AG04450 (cell line): ENCODE measurements around the gene CDKN1A. TPM values are rescaled to one million over a fixed set of nuclear protein-coding genes. Genes with fewer than 3 reads are reported as not detected.

Experiments used
- CTCF ChIA-PET: fragments of 300-600, 350-600 bp; formaldehyde crosslinking; extraction: SDS; loops from one replicate; lab custom pipeline; 2022; ENCODE audit warnings: antibody characterized with exemption, inconsistent platforms; lab: Charles Lee
- POLR2A ChIA-PET: fragments of 350-600 bp; formaldehyde crosslinking; extraction: SDS; loops from one replicate; lab custom pipeline; 2021; ENCODE audit warnings: antibody characterized with exemption, inconsistent platforms; lab: Yijun Ruan, JAX
- DNase-seq: peaks from one replicate; pipeline ENCODE4 v3.0.0-alpha.2; 2011; ENCODE audit warnings: low read depth, low spot score
- H3K27ac ChIP-seq: one replicate; pipeline ENCODE4 v1.5.1; 2012; ENCODE audit warnings: low read depth, low read length, control low read depth
- H3K27me3 ChIP-seq: one replicate; pipeline ENCODE4 v1.6.0; 2012; ENCODE audit warnings: low read length; ENCODE audit not compliant: control insufficient read depth, insufficient read depth
- H3K4me3 ChIP-seq: 2 replicates; pipeline ENCODE4 v1.5.1; 2011; ENCODE audit warnings: mild to moderate bottlenecking, low read depth, low read length, control low read depth
- H3K9me3 ChIP-seq: 2 replicates; pipeline ENCODE4 v1.5.1; 2012; ENCODE audit warnings: low read length; ENCODE audit not compliant: control insufficient read depth, insufficient read depth
- CTCF ChIP-seq: IDR thresholded peaks from 2 replicates; pipeline ENCODE4 v1.5.1; 2011; ENCODE audit warnings: low read depth, low read length, control low read depth, inconsistent platforms
- polyA plus RNA-seq: library from polyadenylated mRNA; depleted of rRNA; stranded (reverse); fragments of >200 nt; gene quantifications from 2 replicates; pipeline ENCODE4 v1.2.3, GENCODE V29; 2011

Gene CDKN1A
- polyA plus RNA-seq, 1 experiment: 722 TPM

GRCh38 chr6:36643977-36644376 is 34.5 kb upstream of the CDKN1A start:
- H3K27me3 ChIP-seq: no peaks in the 10 kb centered on the region
- H3K27ac ChIP-seq: no peak overlapping the region
- no peaks in the 10 kb centered on the region for H3K9me3 ChIP-seq
- ChIA-PET CTCF (interaction anchor here (1.2 to 2.3 kb wide), 3 partner anchors 28 to 115 kb away, joined by 4 to 8 read pairs (median 6); no protein-coding TSS in a partner anchor), POLR2A (interaction anchor here (1.2 to 1.7 kb wide), 4 partner anchors 16 to 35 kb away, joined by 4 to 16 read pairs (median 6); partner anchors contain the start of gene CDKN1A)
- H3K4me3 ChIP-seq: no peak overlapping the region
- no peak for DNase-seq
- no peak for TF ChIP-seq CTCF

- Histone ChIP-seq H3K27ac (no peak overlapping the region), H3K27me3 (no peaks in the 10 kb centered on the region), H3K4me3 (no peak overlapping the region), H3K9me3 (no peaks in the 10 kb centered on the region)
- no peak for TF ChIP-seq CTCF
- CTCF ChIA-PET: no interaction called here
- no peak for DNase-seq
- POLR2A ChIA-PET: no interaction called here
These were observed 29.4 kb upstream of the CDKN1A start for GRCh38 chr6:36649086-36649485.

DNA sequence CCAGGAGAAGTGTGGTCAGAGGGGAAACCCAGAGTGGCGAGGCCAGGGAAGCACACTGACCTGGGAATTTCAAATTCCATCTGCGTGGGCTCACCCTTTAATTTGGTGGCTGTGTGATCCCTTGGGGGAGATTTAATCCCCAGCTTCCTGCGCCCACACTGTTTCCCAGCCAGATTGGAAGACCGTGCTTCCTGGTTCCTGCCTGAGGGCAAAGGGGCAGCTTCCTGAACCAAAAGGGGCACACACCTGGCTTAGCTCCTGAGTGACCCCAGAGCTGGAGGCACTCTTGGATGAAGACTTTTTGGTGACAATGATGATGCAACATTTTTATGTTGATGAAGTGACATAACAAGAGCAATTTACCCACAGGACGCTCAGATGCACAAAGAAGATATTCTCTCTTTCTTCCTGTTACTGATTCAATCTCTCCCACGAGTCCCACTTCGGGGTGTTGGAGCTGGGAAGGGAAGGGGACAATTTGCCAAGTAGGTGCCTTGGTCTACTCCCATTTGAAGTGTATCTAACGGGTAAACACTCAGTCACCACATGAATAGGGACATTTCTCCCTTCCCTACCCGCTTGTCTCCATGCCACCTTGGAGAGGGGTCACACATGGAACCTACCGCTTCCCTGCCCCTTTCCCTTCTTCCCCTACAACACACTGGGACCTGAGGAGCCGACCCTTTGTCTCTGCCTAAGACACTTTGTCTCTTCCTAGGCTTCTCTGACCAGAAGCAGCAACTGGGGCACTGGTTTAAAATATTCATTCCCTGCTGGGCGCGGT is 28.6 kb upstream of the CDKN1A start:
- no peak for DNase-seq
- CTCF ChIA-PET: no interaction called here
- no peak overlapping the region for H3K27ac ChIP-seq
- no peaks in the 10 kb centered on the region for H3K27me3 ChIP-seq
- no peaks in the 10 kb centered on the region for H3K9me3 ChIP-seq
- no peak for TF ChIP-seq CTCF
- no peak overlapping the region for H3K4me3 ChIP-seq
- POLR2A ChIA-PET: no interaction called here

DNA sequence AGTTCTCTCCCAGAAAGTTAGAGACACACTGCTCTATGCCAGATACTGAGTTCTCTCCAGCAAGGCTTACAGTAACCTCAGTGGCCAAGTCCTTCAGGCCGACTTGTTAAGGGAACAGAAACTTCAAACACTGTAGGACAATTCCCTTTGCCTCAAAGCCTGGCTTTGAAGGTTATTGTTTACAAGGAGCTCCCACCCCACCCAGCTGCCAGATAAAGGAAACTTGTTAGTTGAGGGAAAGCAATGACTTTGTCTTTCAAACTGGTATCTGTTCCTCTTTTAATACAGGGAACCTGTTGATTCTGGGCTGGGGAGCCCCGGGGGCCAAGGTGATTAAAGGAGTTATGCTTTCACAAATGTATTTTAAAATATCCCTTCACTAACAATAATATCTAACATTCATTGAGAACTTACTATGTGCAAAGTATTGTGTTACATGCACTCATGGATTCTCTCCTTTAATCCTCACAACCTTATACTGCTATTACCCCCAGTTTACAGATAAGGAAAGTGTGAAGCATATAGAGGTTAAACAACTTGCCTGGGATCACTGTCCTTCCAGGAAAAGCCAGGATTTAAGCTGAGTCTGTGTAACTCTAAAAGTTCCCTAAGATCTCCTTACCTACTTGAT is 27.6 kb upstream of the CDKN1A start:
- TF ChIP-seq CTCF: no peak
- no peak overlapping the region for H3K4me3 ChIP-seq
- no peak overlapping the region for H3K27ac ChIP-seq
- CTCF ChIA-PET: interaction anchor here (1.5 to 1.8 kb wide), 2 partner anchors 27 to 36 kb away, joined by 4 to 6 read pairs; no protein-coding TSS in a partner anchor
- H3K9me3 ChIP-seq: no peaks in the 10 kb centered on the region
- no peak for DNase-seq
- no peaks in the 10 kb centered on the region for H3K27me3 ChIP-seq
- POLR2A ChIA-PET: interaction anchor here (0.6 kb wide), 1 partner anchor 29 kb away, joined by 7 read pairs; no protein-coding TSS in a partner anchor
